HG03439 (cell line): Measurements from ENCODE around the gene FAM114A2.

Source experiments
- ATAC-seq: cut with Tn5 transposase; IDR thresholded peaks from one replicate; pipeline ENCODE4 v1.9.1; 2021; ENCODE audit warnings: mild to moderate bottlenecking, moderate library complexity; ENCODE audit not compliant: unreplicated experiment

Gene FAM114A2

DNA sequence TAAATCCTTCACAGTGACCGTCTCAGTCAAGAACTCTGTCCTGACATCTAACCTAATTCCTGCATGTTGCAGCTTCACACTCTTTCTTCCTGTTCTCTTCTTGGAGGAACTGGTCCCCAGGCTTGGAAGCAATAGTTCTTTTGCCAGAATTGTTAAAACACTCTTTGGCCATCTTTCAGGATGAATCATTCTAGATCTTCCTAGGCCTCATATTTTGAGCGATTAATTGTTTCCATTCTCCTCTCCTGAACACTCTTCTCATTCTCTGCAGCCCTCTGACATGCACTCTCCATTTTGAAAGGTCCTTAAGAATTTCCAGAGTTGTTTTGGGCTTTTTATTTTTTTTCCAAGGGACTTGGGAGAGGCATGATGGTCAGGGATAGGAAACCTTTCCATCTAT lies 85.8 kb downstream of the FAM114A2 start:
- no peak for ATAC-seq

DNA sequence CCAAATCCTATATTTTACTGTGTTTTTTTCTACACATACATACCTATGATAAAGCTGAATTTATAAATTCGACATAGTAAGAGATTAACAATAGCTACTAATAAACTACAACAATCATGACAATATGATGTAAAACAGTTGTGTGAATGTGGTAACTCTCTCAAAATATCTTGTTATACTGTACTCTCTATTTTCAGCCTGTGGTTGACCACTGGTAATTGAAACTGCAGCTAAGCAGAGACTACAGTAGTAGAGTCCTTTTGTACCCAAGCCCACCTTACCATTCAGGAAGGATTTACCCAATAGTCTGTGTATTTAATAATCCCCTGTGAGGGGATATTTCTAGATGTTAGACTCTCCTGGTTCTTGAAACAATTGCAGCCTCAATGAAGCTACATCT lies 86.7 kb downstream of the FAM114A2 start:
- no peak for ATAC-seq

GRCh38 chr5:153941265-153941664 lies 97.4 kb downstream of the FAM114A2 start:
- ATAC-seq = no peak
